ENCODE results near the gene PTPRH. TPM values are rescaled to one million over a fixed set of nuclear protein-coding genes. Genes with fewer than 3 reads are reported as not detected.

PTPRH gene
- total RNA-seq, 1 experiment from 2014 or later = 0.17 TPM

DNA sequence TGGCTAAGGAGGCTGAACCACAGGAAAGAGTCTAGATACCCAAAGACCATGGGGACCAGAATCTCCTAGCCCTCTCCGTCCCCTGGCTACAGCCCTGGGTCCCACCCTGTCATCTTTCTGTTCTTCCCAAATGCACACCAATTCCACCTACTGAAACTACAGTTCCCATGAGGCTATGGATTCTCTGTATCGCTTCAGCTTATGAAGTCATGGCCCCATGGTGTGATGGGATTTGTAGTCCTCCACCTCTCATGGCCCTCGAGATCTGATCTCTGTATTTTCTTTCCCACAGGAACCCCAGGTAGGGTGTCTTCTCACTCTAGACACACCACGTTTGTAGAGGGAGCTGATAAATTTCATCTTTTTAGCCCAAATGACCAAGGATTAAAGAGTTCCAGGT lies 11.8 kb downstream of the PTPRH start:
- BruUV-seq (replicated peaks) = no TSS peak
- CTCF ChIA-PET = interaction anchor here (0.6 kb wide), 1 partner anchor 32 kb away, joined by 3 read pairs; no protein-coding TSS in a partner anchor
- intact Hi-C loops (cut with micrococcal nuclease; ENCODE audit: unreplicated experiment) = no loop called here

DNA sequence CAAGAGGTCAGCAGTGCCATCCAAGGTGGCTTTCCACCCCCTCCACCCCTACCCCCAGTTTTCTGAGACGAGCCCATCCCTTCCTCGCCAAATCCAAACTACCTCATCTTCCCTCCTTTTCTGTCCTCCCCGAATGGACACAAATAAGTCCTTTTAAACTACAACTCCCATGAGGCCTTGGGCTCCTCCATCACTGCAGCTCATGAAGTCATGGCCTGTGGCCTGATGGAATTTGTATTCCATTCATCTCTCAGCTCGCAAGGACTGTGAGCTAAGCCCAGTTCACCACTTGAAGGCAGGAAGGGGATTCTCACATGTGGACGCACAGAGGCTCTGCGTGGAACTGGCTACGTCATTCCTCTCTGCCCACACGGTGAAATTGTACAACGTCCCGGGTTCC lies 12.5 kb downstream of the PTPRH start:
- BruUV-seq (replicated peaks) = no TSS peak
- ChIA-PET CTCF (interaction anchor here (0.6 kb wide), 1 partner anchor 31 kb away, joined by 3 read pairs; no protein-coding TSS in a partner anchor), POLR2A (ENCODE audit: low non-redundant PET) (no interaction called here)

More for the DNA sequence above, 11.8 kb downstream of the PTPRH start:
- POLR2A ChIA-PET (ENCODE audit: low non-redundant PET) = no interaction called here
- H3K36me3 ChIP-seq (ENCODE audit: insufficient read depth, low read length, poor library complexity, severe bottlenecking) = no peaks in the 10 kb centered on the region
- TF ChIP-seq EZH2 (IDR thresholded peaks at IDR 0.05; ENCODE audit: borderline replicate concordance, low read depth, low read length, poor library complexity, severe bottlenecking) = no peak
- TF ChIP-seq, protein P1, sequence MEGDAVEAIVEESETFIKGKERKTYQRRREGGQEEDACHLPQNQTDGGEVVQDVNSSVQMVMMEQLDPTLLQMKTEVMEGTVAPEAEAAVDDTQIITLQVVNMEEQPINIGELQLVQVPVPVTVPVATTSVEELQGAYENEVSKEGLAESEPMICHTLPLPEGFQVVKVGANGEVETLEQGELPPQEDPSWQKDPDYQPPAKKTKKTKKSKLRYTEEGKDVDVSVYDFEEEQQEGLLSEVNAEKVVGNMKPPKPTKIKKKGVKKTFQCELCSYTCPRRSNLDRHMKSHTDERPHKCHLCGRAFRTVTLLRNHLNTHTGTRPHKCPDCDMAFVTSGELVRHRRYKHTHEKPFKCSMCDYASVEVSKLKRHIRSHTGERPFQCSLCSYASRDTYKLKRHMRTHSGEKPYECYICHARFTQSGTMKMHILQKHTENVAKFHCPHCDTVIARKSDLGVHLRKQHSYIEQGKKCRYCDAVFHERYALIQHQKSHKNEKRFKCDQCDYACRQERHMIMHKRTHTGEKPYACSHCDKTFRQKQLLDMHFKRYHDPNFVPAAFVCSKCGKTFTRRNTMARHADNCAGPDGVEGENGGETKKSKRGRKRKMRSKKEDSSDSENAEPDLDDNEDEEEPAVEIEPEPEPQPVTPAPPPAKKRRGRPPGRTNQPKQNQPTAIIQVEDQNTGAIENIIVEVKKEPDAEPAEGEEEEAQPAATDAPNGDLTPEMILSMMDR (conservative IDR thresholded peaks at IDR 0.05; ENCODE audit: low read depth, low read length) = no peak
- no peak overlapping the region for H3K27ac ChIP-seq (ENCODE audit: low read depth, low read length, poor library complexity, severe bottlenecking)
- H3K9me3 ChIP-seq (ENCODE audit: low read depth, low read length, poor library complexity, severe bottlenecking) = no peaks in the 10 kb centered on the region
- peak; percentile 59 for DNase-seq (ENCODE audit: low spot score)
- no peaks in the 10 kb centered on the region for H3K27me3 ChIP-seq (replicated peaks; ENCODE audit: insufficient read depth, low read depth, low read length, poor library complexity)
- no peak overlapping the region for H3K4me3 ChIP-seq (ENCODE audit: low read depth, low read length, poor library complexity, severe bottlenecking)
- H3K4me1 ChIP-seq (ENCODE audit: insufficient read depth, low read length, poor library complexity, severe bottlenecking) = no peaks in the 10 kb centered on the region

DNA sequence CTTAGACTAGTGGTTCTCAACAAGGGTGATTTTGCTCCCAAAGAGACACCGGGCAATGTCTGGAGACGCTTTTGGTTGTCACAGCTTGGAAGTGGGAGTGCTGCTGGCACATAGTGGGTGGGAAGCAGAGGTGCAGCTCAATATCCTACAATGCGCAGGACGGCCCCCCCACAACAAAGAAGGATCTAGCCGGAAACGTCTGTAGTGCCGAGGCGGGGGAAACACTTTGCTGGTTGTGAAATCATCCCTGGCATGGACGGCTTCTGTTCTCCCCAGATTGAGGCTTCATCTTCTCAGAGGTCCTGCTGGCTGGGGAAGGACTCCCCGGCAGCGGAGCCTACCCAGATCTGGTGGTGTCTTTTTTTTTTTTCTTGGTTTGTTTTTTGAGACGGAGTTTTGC lies 15.8 kb downstream of the PTPRH start:
- H3K27me3 ChIP-seq (replicated peaks; ENCODE audit: insufficient read depth, low read depth, low read length, poor library complexity) = no peaks in the 10 kb centered on the region
- no peak for DNase-seq (ENCODE audit: low spot score)
- no peaks in the 10 kb centered on the region for H3K36me3 ChIP-seq (ENCODE audit: insufficient read depth, low read length, poor library complexity, severe bottlenecking)
- CTCF ChIA-PET = no interaction called here
- H3K4me3 ChIP-seq (ENCODE audit: low read depth, low read length, poor library complexity, severe bottlenecking) = no peak overlapping the region
- BruUV-seq (replicated peaks) = no TSS peak
- POLR2A ChIA-PET (ENCODE audit: low non-redundant PET) = interaction anchor here (0.5 kb wide), 1 partner anchor 47 kb away, joined by 3 read pairs; no protein-coding TSS in a partner anchor
- H3K4me1 ChIP-seq (ENCODE audit: insufficient read depth, low read length, poor library complexity, severe bottlenecking) = no peaks in the 10 kb centered on the region
- no peaks in the 10 kb centered on the region for H3K9me3 ChIP-seq (ENCODE audit: low read depth, low read length, poor library complexity, severe bottlenecking)
- intact Hi-C loops (cut with micrococcal nuclease; ENCODE audit: unreplicated experiment) = no loop called here
- H3K27ac ChIP-seq (ENCODE audit: low read depth, low read length, poor library complexity, severe bottlenecking) = no peak overlapping the region
- TF ChIP-seq, protein P1 (conservative IDR thresholded peaks at IDR 0.05; ENCODE audit: low read depth, low read length) = no peak
- TF ChIP-seq EZH2 (IDR thresholded peaks at IDR 0.05; ENCODE audit: borderline replicate concordance, low read depth, low read length, poor library complexity, severe bottlenecking) = no peak

More for the DNA sequence above, 12.5 kb downstream of the PTPRH start:
- Histone ChIP-seq H3K27ac (ENCODE audit: low read depth, low read length, poor library complexity, severe bottlenecking) (no peak overlapping the region), H3K36me3 (ENCODE audit: insufficient read depth, low read length, poor library complexity, severe bottlenecking) (no peaks in the 10 kb centered on the region), H3K4me3 (ENCODE audit: low read depth, low read length, poor library complexity, severe bottlenecking) (no peak overlapping the region), H3K27me3 (replicated peaks; ENCODE audit: insufficient read depth, low read depth, low read length, poor library complexity) (no peaks in the 10 kb centered on the region), H3K4me1 (ENCODE audit: insufficient read depth, low read length, poor library complexity, severe bottlenecking) (no peaks in the 10 kb centered on the region), H3K9me3 (ENCODE audit: low read depth, low read length, poor library complexity, severe bottlenecking) (no peaks in the 10 kb centered on the region)
- peak; percentile 37 for DNase-seq (ENCODE audit: low spot score)
- intact Hi-C loops (cut with micrococcal nuclease; ENCODE audit: unreplicated experiment) = no loop called here
- TF ChIP-seq, protein P1 (conservative IDR thresholded peaks at IDR 0.05; ENCODE audit: low read depth, low read length) = no peak
- no peak for TF ChIP-seq EZH2 (IDR thresholded peaks at IDR 0.05; ENCODE audit: borderline replicate concordance, low read depth, low read length, poor library complexity, severe bottlenecking)

Data from A673 (cell line).